Transverse colon (tissue), 4 donors: ENCODE data around the gene WDR7. TPM values are rescaled to one million over a fixed set of nuclear protein-coding genes. Genes with fewer than 3 reads are reported as not detected.

Source experiments
- DNase-seq: peaks from one replicate; pipeline ENCODE4 v3.0.0-alpha.2; 2019
- H3K27ac ChIP-seq, 4 donors: fragments of 200-600 bp; sonication (generic); 2 replicates each; pipeline ENCODE4 v1.5.1; 2016 to 2018; ENCODE audit warnings: inconsistent platforms in 4 of 4
- H3K27me3 ChIP-seq: fragments of 200-600 bp; sonication (generic); 2 replicates; pipeline ENCODE4 v1.5.1; 2017; ENCODE audit warnings: inconsistent platforms
- H3K36me3 ChIP-seq, 4 donors: fragments of 200-600 bp; sonication (generic); 2 replicates each; pipeline ENCODE4 v1.5.1; 2017 to 2019; ENCODE audit warnings: inconsistent platforms in 4 of 4
- H3K4me1 ChIP-seq, 4 donors: fragments of 200-600 bp; sonication (generic); 2 replicates each; pipeline ENCODE4 v1.5.1; 2017 to 2020; ENCODE audit warnings: inconsistent platforms in 4 of 4
- H3K4me3 ChIP-seq, 4 donors: fragments of 200-600 bp; sonication (generic); 1 replicate in 1 of 4; 2 replicates in 3 of 4; pipeline versions ENCODE4 v1.5.1 to v1.6.1; 2017 to 2019; ENCODE audit warnings: inconsistent platforms in 4 of 4
- H3K9me3 ChIP-seq, 2 donors: fragments of 200-600 bp; sonication (generic); 2 replicates each; pipeline ENCODE4 v1.5.1; 2017 to 2019; ENCODE audit warnings: inconsistent platforms in 2 of 2
- CTCF ChIP-seq, 5 experiments: fragments of 200-600 bp in 3 of 5; fragments of 450-650 bp in 2 of 5; sonication (generic) in 3 of 5; IDR thresholded peaks; 1 replicate in 2 of 5; 2 replicates in 3 of 5; pipeline ENCODE4 v1.5.1; 2016 to 2017; ENCODE audit warnings: antibody characterized with exemption in 5 of 5, inconsistent platforms in 3 of 5, mild to moderate bottlenecking in 2 of 5, moderate library complexity in 1 of 5
- EP300 ChIP-seq: sonication (generic); formaldehyde crosslinking; IDR thresholded peaks from one replicate; pipeline ENCODE4 v1.6.1; 2017; ENCODE audit warnings: antibody characterized with exemption, low read depth
- POLR2A ChIP-seq: fragments of 450-650 bp; IDR thresholded peaks from one replicate; pipeline ENCODE4 v1.6.1; 2016; ENCODE audit warnings: antibody characterized with exemption, mild to moderate bottlenecking, moderate library complexity
- POLR2AphosphoS5 ChIP-seq, 3 donors: sonication (generic); formaldehyde crosslinking; IDR thresholded peaks; one replicate each; pipeline ENCODE4 v1.6.1; 2016; ENCODE audit warnings: antibody characterized with exemption in 3 of 3
- whole genome bisulfite sequencing, 2 donors: methylation state at CpG; one replicate each; pipeline ENCODE4 v1.1.5; 2018; ENCODE audit warnings: low coverage in 1 of 2; 5-methylcytosine and 5-hydroxymethylcytosine counted together
- in situ Hi-C, 4 donors: fragments of 200-750 bp; cut with MboI; loops; one replicate each; pipeline versions ENCODE4 v1.15.0 to v1.15.1; 2017; ENCODE audit warnings: low sequenced_read_pairs in 3 of 4, low pct_ligation_motif_present in 1 of 4, low pct_unique_long_range_greater_than_20kb in 1 of 4
- intact Hi-C: fragments of 100-400 bp; cut with DNase I; formaldehyde crosslinking; loops from one replicate; pipeline ENCODE4 v1.15.1; 2023; ENCODE audit warnings: low total_unique reads
- total RNA-seq, 4 donors: library from RNA; depleted of rRNA; stranded (reverse); fragments of >200 nt; gene quantifications; one replicate each; pipeline ENCODE4 v1.1.0, GENCODE V29; 2016

Gene WDR7
- total RNA-seq, 4 donors from 2014 or later = 14.9 to 37.5 (median 27.9) TPM

DNA sequence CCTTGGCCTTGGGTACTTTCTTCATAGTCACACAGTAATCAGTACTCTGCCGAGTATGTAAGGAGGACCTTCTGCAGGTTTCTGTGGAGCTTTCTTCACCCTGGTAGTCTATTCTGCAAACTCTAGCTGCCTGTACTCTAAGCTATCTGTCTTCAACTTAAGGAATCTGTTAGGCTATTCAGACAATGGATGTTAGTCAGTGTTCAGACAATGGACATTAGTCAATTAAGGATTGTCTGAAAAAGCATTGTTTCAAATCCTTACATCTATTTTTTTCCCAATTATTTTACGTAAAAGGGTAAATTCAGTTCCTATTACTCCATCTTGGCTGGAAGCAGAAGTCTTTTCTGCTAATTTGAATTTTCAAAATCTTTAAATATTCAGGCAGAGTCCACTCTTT, 75.7 kb downstream of the WDR7 start:
- peaks cover 0 to 9% (median 2%) of the 10 kb centered on the region in 4 donors for H3K36me3 ChIP-seq
- H3K27me3 ChIP-seq = no peaks in the 10 kb centered on the region
- TF ChIP-seq CTCF (IDR thresholded peaks at IDR 0.05) (no peak), EP300 (no peak), POLR2AphosphoS5 (IDR thresholded peaks at IDR 0.05) (no peak), POLR2A (no peak)
- no peaks in the 10 kb centered on the region for H3K4me1 ChIP-seq
- 96 to 100% methylated on average over 1 to 2 of the region's 2 CpGs for WGBS, 2 donors
- intact Hi-C loops = no loop called here
- DNase-seq = no peak
- H3K9me3 ChIP-seq = no peaks in the 10 kb centered on the region
- H3K4me3 ChIP-seq = no peak overlapping the region
- H3K27ac ChIP-seq = no peak overlapping the region
- in situ Hi-C loops = loop anchor here in 3 of 4 donors (25.0 kb wide), 1 partner anchor 835 kb away; no protein-coding TSS in a partner anchor

GRCh38 chr18:56727399-56727798, 76.2 kb downstream of the WDR7 start:
- H3K4me3 ChIP-seq = no peak overlapping the region
- H3K36me3 ChIP-seq = peaks cover 0 to 5% (median 2%) of the 10 kb centered on the region in 4 donors
- no peaks in the 10 kb centered on the region for H3K4me1 ChIP-seq
- 74 to 94% methylated on average over 2 to 5 of the region's 5 CpGs for WGBS, 2 donors
- no peaks in the 10 kb centered on the region for H3K27me3 ChIP-seq
- intact Hi-C loops (no loop called here), in situ Hi-C loops (loop anchor here in 3 of 4 donors (25.0 kb wide), 1 partner anchor 835 kb away; no protein-coding TSS in a partner anchor)
- no peak for DNase-seq
- TF ChIP-seq CTCF (IDR thresholded peaks at IDR 0.05) = no peak
- TF ChIP-seq EP300 = no peak
- TF ChIP-seq POLR2AphosphoS5 (IDR thresholded peaks at IDR 0.05) = no peak
- TF ChIP-seq POLR2A = no peak
- no peaks in the 10 kb centered on the region for H3K9me3 ChIP-seq
- no peak overlapping the region for H3K27ac ChIP-seq

DNA sequence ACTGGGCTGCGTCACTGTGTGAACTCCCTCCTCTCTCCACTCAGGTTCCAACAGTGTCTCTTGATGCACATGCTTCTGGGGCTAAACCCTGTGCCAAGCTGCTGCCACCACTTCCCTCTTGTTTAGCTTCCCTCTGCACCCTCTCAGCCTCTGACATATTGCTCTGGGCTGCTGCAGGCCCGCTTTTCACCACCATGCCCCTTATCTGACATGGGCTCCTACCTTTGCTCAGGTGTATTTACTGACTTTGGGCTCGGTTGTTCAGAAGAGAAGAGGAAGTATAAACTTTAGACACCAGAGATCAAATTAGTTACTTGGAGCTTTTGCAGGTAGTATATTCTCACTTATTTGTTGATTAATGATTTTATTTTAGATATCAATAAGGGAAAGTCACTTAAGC, 77.6 kb downstream of the WDR7 start:
- Histone ChIP-seq H3K27me3 (no peaks in the 10 kb centered on the region), H3K36me3 (no peaks in the 10 kb centered on the region), H3K4me3 (no peak overlapping the region), H3K4me1 (no peaks in the 10 kb centered on the region), H3K9me3 (no peaks in the 10 kb centered on the region), H3K27ac (no peak overlapping the region)
- in situ Hi-C loops (loop anchor here in 3 of 4 donors (25.0 kb wide), 1 partner anchor 834 kb away; no protein-coding TSS in a partner anchor), intact Hi-C loops (no loop called here)
- TF ChIP-seq EP300 = no peak
- TF ChIP-seq CTCF (IDR thresholded peaks at IDR 0.05) = no peak
- TF ChIP-seq POLR2AphosphoS5 (IDR thresholded peaks at IDR 0.05) = no peak
- no peak for TF ChIP-seq POLR2A
- WGBS, 2 donors = 82 to 86% methylated on average over 2 to 3 of the region's 3 CpGs
- no peak for DNase-seq

- in situ Hi-C loops = loop anchor here in 3 of 4 donors (25.0 kb wide), 1 partner anchor 824 kb away; no protein-coding TSS in a partner anchor
- 90 to 92% methylated on average over 3 to 5 of the region's 5 CpGs for WGBS, 2 donors
- Histone ChIP-seq H3K27ac (no peak overlapping the region), H3K36me3 (no peaks in the 10 kb centered on the region), H3K4me3 (no peak overlapping the region), H3K9me3 (no peaks in the 10 kb centered on the region), H3K27me3 (no peaks in the 10 kb centered on the region), H3K4me1 (no peaks in the 10 kb centered on the region)
- TF ChIP-seq EP300 (no peak), POLR2A (no peak), POLR2AphosphoS5 (IDR thresholded peaks at IDR 0.05) (no peak), CTCF (IDR thresholded peaks at IDR 0.05) (no peak)
- intact Hi-C loops = no loop called here
- DNase-seq = no peak
Observed at GRCh38 chr18:56738184-56738583, 87.0 kb downstream of the WDR7 start.
